ENCODE results near the gene KMT5C.

Gene KMT5C

DNA sequence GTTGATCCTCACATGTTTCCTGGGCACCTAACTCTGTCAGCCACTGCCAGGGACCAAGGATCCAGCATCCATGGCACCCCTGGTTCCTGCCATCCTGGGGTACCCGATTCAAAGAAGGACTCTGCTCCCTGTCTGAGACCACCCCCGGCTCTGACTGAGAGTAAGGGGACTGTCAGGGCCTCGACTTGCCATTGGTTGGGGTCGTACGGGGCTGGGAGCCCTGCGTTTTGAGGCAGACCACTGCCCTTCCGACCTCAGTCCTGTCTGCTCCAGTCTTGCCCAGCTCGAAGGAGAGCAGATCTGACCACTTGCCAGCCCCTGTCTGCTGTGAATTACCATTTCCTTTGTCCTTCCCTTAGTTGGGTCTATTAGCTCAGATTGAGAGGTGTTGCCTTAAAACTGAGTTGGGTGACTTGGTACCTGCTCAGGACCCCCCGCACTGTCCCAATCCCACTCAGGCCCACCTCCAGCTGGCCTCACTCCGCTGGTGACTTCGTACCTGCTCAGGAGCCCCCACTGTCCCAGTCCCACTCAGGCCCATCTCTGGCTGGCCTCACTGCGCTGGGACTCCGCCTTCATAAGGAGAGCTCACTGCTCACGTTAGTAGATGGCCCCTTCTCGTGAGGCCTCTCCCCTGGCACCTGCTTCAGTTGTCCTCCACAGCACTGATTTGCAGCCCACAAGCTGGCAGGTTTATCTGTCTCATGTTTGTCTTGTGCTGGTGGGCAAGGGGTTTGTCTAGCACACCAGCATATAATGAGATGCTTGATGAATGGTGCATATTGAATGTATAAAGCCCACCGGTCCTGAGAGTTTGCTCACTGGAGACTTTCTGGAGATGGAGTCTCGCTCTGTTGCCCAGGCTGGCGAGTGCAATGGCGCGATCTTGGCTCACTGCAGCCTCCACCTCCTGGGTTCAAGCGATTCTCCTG lies 50.0 kb downstream of the KMT5C start:
- no peak for DNase-seq

GRCh38 chr19:55390461-55390880 lies 50.8 kb downstream of the KMT5C start:
- no peak for DNase-seq

DNA sequence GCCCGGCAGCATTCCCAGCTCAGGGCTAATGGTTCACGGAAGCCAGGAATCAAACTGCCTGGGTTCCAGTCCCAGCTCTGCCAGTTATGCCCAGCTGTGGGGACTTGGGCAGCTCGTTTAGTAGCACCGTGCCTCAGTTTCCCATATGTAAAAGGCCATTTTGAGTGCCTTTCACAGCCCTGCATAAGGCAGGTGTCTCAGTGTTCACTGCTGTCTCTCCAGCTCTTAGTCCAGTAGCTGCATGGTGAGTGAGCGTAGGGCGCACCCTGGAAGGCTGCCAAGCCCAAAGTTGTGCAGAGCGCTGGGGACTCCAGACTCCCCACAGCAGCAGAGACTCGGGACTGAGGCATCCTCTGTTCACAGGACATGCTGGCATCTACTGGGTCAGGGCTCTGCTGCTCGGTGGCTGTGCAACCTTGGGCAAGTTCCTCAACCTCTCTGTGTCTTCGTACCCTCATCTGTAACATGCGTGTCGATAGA lies 51.6 kb downstream of the KMT5C start:
- no peak for DNase-seq

DNA sequence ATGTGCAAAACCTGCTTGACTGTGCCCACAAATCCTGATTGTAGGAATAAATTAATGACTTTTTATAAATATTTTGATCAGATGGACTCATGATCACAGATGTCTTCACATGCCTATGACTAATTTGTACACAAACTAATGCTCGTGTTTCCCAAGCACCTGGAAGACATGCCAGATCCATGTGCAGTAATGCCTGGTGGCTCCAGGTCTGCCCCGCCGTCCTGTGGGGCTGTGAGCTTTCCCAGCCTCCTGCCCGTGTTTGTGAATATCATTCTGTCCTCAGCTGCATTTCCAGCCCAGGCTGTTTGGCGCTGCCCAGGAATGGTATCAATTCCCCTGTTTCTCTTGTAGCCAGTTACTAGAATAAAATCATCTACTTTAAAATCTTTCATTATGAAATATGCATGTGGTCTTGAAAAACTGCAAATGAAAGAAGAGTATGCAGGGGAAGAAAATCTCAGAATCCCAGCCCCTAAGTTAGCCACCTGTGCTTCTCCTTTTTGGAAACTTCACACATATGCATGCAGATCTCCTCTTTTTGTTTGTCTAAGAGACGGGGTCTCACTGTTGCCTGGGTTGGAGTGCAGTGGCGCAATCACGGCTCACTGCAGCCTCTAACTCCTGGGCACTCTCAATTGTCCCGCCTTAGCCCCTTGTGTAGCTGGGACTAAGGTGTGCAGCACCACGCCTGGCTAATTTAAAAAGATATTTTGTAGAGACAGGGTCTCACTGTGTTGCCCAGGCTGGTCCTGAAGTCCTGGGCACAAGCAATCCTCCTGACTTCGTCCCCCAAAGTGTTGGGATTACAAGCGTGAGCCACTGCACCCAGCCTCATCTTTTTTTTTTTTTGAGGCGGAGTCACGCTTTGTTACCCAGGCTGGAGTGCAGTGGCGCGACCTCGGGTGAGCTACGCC lies 52.3 kb downstream of the KMT5C start:
- no peak for DNase-seq

DNA sequence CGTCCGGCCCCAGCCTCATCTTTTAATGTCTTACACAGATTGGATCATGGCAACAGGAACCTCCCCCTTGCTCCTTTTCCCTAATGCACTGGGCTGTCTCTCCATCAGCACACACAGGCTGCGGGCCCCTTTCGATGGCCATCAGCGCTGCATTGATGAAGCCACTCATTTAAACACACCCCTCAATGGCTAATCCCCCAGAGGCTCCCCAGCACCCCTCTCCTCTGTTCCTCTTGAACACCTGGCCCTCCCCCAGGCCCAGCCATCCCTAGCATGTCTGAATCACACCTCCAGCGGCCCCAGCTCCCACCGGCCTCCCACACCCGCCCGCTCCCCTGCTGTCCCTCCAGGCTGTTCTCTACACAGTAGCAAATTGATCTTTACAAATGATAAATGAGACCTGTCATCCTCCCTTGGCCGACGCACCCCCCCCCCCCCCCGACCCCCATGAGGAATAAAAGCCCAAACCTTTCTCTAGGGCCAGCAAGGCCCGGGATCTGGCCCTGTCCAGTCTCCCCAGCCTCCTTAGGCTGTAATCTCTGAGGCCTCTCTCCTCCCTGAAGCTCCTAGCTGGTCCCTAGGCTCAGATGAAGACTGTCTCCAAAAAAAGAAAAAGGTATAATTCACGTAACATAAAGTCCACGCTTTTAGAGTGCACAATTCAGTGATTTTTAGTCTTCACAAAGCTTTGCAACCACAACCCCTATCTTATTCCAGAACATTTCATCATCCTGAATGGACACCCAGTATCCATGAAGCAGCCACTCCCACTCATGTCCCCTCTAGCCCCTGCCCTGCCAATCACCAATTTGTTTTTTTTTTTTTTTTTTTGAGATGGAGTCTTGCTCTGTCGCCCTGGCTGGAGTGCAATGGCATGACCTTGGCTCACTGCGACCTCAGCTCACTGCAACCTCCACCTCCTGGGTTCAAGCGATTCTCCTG lies 53.4 kb downstream of the KMT5C start:
- no peak for DNase-seq

All from NCI-H1092 (cell line).